C4-2B (cell line): Measurements from ENCODE around the gene GLUD1.
"Not testable (repeated sequence)": the region's sequence is repeated elsewhere in the genome, so short reads cannot be mapped to it uniquely, and the experiment has no call there.

Experiments
- ZFX ChIP-seq: fragments of 450-650 bp; IDR thresholded peaks from 2 replicates; pipeline ENCODE4 v1.6.1; 2017
- TF ChIP-seq, protein P1 (sequence below): fragments of 450-650 bp; conservative IDR thresholded peaks from 2 replicates; pipeline ENCODE4 v1.5.1; 2017; ENCODE audit warnings: mild to moderate bottlenecking

GRCh38 chr10:87127607-87128156 lies 33.0 kb upstream of the GLUD1 start:
- TF ChIP-seq, protein P1, sequence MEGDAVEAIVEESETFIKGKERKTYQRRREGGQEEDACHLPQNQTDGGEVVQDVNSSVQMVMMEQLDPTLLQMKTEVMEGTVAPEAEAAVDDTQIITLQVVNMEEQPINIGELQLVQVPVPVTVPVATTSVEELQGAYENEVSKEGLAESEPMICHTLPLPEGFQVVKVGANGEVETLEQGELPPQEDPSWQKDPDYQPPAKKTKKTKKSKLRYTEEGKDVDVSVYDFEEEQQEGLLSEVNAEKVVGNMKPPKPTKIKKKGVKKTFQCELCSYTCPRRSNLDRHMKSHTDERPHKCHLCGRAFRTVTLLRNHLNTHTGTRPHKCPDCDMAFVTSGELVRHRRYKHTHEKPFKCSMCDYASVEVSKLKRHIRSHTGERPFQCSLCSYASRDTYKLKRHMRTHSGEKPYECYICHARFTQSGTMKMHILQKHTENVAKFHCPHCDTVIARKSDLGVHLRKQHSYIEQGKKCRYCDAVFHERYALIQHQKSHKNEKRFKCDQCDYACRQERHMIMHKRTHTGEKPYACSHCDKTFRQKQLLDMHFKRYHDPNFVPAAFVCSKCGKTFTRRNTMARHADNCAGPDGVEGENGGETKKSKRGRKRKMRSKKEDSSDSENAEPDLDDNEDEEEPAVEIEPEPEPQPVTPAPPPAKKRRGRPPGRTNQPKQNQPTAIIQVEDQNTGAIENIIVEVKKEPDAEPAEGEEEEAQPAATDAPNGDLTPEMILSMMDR: not testable (repeated sequence)
- TF ChIP-seq ZFX: not testable (repeated sequence)
